Thoracic aorta (tissue), 2 donors: ENCODE measurements around the gene OARD1. TPM values are rescaled to one million over a fixed set of nuclear protein-coding genes. Genes with fewer than 3 reads are reported as not detected.
A peak's percentile ranks its signal among the peaks of the same experiment; 100 is the strongest.

Source experiments
- ATAC-seq: fragments of 150-250 bp; one replicate; pipeline ENCODE4 v1.8.0; 2017; ENCODE audit warnings: low read depth; ENCODE audit not compliant: insufficient number of reproducible peaks, low FRiP score
- DNase-seq: peaks from one replicate; pipeline ENCODE4 v3.0.0-alpha.2; 2020; ENCODE audit warnings: low spot score
- H3K27ac ChIP-seq, 2 donors: fragments of 200-600 bp; sonication (generic); 1 replicate in 1 of 2; 2 replicates in 1 of 2; pipeline ENCODE4 v1.5.1; 2016; ENCODE audit warnings: mild to moderate bottlenecking in 2 of 2, moderate library complexity in 2 of 2
- H3K27me3 ChIP-seq: fragments of 200-600 bp; sonication (generic); replicated peaks from 2 replicates; pipeline ENCODE4 v1.6.0; 2016; ENCODE audit warnings: mild to moderate bottlenecking; ENCODE audit not compliant: insufficient read depth
- H3K36me3 ChIP-seq: fragments of 200-600 bp; sonication (generic); one replicate; pipeline ENCODE4 v1.5.1; 2016
- H3K4me1 ChIP-seq, 2 donors: fragments of 200-600 bp; sonication (generic); 1 replicate in 1 of 2; 2 replicates in 1 of 2; pipeline versions ENCODE4 v1.5.1 to v1.6.0; 2016; ENCODE audit warnings: low read depth in 2 of 2, mild to moderate bottlenecking in 1 of 2; ENCODE audit not compliant: control insufficient read depth in 1 of 2
- H3K4me3 ChIP-seq: fragments of 200-600 bp; sonication (generic); 2 replicates; pipeline ENCODE4 v1.5.1; 2016; ENCODE audit warnings: mild to moderate bottlenecking
- H3K9me3 ChIP-seq: fragments of 200-600 bp; sonication (generic); 2 replicates; pipeline ENCODE4 v1.5.1; 2016
- CTCF ChIP-seq: fragments of 200-600 bp; sonication (generic); IDR thresholded peaks from one replicate; pipeline ENCODE4 v1.5.1; 2019; ENCODE audit warnings: antibody characterized with exemption
- total RNA-seq, 2 donors: library from RNA; depleted of rRNA; stranded (reverse); fragments of >200 nt; gene quantifications; one replicate each; pipeline versions ENCODE4 v1.1.0 to v1.2.3, GENCODE V29; 2016

Gene OARD1
- total RNA-seq, 2 donors from 2014 or later = 3.1 to 15.0 TPM

- TF ChIP-seq CTCF = no peak
- ATAC-seq = no peak
- no peak overlapping the region for H3K27ac ChIP-seq
Observed at GRCh38 chr6:41103847-41104246, 31.7 kb upstream of the OARD1 start.

GRCh38 chr6:41100871-41101287 is 28.7 kb upstream of the OARD1 start:
- no peaks in the 10 kb centered on the region for H3K9me3 ChIP-seq
- ATAC-seq (no peak), DNase-seq (no peak)
- no peak overlapping the region for H3K4me3 ChIP-seq
- H3K36me3 ChIP-seq = peaks cover 4% of the 10 kb centered on the region
- no peak overlapping the region for H3K27ac ChIP-seq
- peaks cover 0 to 22% of the 10 kb centered on the region in 2 donors for H3K4me1 ChIP-seq
- TF ChIP-seq CTCF = no peak
- no peaks in the 10 kb centered on the region for H3K27me3 ChIP-seq

More at GRCh38 chr6:41103847-41104246, 31.7 kb upstream of the OARD1 start:
- no peaks in the 10 kb centered on the region for H3K27me3 ChIP-seq
- no peaks in the 10 kb centered on the region for H3K9me3 ChIP-seq
- H3K4me1 ChIP-seq = peaks cover 0 to 8% of the 10 kb centered on the region in 2 donors
- no peaks in the 10 kb centered on the region for H3K36me3 ChIP-seq
- H3K4me3 ChIP-seq = no peak overlapping the region
- DNase-seq = no peak

GRCh38 chr6:41098366-41098765 is 26.2 kb upstream of the OARD1 start:
- Histone ChIP-seq H3K9me3 (no peaks in the 10 kb centered on the region), H3K4me1 (peaks cover 0 to 22% of the 10 kb centered on the region in 2 donors), H3K27me3 (no peaks in the 10 kb centered on the region), H3K4me3 (no peak overlapping the region), H3K27ac (peak overlapping the region; percentile 22 to 29), H3K36me3 (peaks cover 21% of the 10 kb centered on the region)
- TF ChIP-seq CTCF = no peak
- DNase-seq = no peak
- no peak for ATAC-seq

DNA sequence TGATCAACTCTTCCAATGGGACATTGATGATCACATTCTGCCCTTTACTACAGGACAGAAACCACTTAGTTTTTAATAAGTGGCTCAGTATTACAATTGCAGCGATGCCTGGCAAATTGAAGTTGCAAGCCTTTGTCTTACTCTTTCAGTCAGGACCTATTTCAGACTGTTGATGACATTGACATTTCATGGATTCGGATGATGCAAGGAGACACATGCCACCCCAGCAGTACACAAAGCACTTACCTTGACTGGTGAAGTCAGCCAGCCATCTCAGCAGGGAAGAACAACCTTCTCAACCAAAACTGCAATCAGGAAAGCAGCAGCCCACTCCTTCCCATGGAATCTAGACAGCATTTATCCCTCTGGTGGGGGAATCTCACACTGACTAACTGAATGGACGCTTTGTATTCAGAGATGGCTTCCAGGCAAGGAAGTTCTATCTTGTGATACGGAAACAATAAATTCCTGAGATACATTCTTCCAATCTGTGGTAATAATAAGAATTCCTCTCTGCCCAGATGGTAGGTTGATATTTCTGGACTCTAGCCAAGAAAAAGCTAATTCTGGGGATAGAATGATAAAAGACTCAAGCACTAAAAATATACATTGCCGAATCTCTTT is 25.4 kb upstream of the OARD1 start:
- Histone ChIP-seq H3K27me3 (no peaks in the 10 kb centered on the region), H3K36me3 (peaks cover 28% of the 10 kb centered on the region), H3K9me3 (no peaks in the 10 kb centered on the region), H3K27ac (peak overlapping the region; percentile 22 to 29), H3K4me3 (no peak overlapping the region), H3K4me1 (peaks cover 0 to 22% of the 10 kb centered on the region in 2 donors)
- no peak for DNase-seq
- no peak for TF ChIP-seq CTCF
- ATAC-seq = no peak

GRCh38 chr6:41093729-41094128 is 21.6 kb upstream of the OARD1 start:
- no peaks in the 10 kb centered on the region for H3K9me3 ChIP-seq
- no peak for ATAC-seq
- peaks cover 39% of the 10 kb centered on the region for H3K36me3 ChIP-seq
- no peak overlapping the region for H3K4me3 ChIP-seq
- no peaks in the 10 kb centered on the region for H3K27me3 ChIP-seq
- DNase-seq = no peak
- no peak for TF ChIP-seq CTCF
- no peak overlapping the region for H3K27ac ChIP-seq
- H3K4me1 ChIP-seq = peaks cover 0 to 24% of the 10 kb centered on the region in 2 donors
